Activated T-helper 1 cell treated with Interleukin-2 at 50 U/mL for 16 hours (primary cell): ENCODE measurements around the gene SEPTIN2.
"Not testable (repeated sequence)": the region's sequence is repeated elsewhere in the genome, so short reads cannot be mapped to it uniquely, and the experiment has no call there.

Experiments
- DNase-seq: peaks from one replicate; pipeline ENCODE4 v3.0.0-alpha.2; 2020; ENCODE audit warnings: low read depth

Gene SEPTIN2

GRCh38 chr2:241351640-241352031, 35.9 kb downstream of the SEPTIN2 start:
- no peak for DNase-seq

DNA sequence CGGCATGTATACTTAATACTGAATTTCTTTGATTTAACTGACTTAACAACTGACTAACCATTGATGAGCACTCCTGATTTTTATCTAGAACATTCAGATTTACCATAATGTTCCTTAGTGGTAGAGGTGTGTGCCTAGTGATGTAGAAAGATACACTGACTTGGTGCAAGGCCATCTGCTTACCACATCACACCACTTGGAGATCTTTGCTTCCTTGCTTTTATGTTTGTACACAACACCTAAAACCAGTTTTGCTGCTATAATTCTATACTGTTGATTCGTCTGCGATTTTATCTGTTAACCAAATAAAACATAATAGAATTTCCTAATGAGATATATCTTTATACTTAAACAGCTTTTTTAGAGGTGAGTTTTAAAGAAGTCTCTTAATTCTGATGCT, 36.5 kb downstream of the SEPTIN2 start:
- no peak for DNase-seq

GRCh38 chr2:241354668-241355658, 39.2 kb downstream of the SEPTIN2 start:
- DNase-seq = peak; percentile 60

- peak; percentile 94 for DNase-seq
These were observed 40.5 kb downstream of the SEPTIN2 start, which contains the start of gene FARP2 for GRCh38 chr2:241355983-241356870. Gene FARP2, plus strand, starts transcription at chr2:241356285. Its CDS starts 16,823 bp downstream, at chr2:241373108.

GRCh38 chr2:241356871-241357260, 41.1 kb downstream of the SEPTIN2 start:
- no peak for DNase-seq

DNA sequence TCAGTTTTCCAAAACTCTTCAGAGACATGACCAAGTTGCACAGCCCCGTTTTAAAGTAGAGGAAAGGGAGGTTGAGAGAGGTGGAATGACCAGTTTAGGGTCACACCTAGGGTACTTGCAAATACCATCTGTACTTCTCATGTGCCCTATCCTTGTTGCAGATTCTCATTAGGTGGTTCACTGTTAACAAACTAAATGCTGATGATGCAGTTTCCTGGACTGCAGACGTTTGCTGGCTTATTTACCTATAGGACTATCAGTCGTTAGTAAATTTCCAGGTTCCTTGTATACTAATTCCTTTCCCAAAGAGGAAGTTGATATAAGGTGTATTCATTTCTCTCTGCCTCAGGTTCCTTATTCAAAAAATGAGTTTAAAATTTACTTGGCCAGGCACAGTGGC, 41.8 kb downstream of the SEPTIN2 start:
- no peak for DNase-seq

DNA sequence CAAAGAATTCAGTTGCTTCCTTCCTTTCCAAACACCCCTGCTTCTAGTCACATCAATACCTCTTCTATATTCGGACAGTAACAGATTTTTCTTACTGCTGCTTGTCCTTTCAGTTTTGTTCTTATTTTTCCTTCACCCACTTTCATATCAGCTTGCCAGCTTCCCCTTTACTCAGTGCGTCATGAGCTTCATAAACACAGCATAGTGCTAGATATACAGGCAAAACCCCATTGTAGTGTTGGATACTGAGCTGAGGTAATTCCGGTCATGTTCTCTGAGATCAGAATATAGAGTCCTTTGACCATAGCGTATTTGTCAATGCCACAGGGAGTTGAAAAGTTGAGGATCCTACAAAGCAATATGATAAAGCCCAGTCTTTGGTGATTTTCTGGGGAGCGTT, 42.7 kb downstream of the SEPTIN2 start:
- no peak for DNase-seq

DNA sequence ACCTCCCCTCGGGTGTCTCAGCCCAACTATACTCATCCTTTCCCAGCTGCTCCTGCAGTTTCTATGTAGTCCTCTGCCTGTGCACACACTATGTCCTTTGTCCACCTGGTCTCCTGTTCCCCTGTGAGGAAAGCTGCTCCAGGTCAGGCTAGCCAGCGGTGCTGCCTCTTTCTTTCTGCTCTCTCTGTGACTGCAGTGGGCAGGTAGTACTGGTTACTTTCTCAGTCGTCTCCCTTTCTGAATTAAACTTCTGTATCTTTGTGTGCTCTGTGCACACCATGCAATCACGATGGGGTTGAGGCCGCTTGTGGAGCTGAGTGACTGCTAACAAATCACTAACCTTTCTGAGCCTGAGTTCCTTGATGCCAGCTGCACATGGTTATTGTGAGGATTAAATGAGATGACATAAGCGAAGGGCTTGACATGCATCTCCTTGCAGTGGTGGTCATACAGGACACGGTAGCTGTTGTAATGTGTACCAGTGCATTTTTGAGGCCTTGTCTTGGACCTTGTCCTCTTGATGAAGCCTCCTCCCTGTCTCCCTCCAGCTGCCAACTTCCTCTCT, 43.8 kb downstream of the SEPTIN2 start:
- no peak for DNase-seq

GRCh38 chr2:241363426-241363825, 47.7 kb downstream of the SEPTIN2 start:
- DNase-seq = no peak

GRCh38 chr2:241364781-241365180, 49.1 kb downstream of the SEPTIN2 start:
- DNase-seq = no peak

DNA sequence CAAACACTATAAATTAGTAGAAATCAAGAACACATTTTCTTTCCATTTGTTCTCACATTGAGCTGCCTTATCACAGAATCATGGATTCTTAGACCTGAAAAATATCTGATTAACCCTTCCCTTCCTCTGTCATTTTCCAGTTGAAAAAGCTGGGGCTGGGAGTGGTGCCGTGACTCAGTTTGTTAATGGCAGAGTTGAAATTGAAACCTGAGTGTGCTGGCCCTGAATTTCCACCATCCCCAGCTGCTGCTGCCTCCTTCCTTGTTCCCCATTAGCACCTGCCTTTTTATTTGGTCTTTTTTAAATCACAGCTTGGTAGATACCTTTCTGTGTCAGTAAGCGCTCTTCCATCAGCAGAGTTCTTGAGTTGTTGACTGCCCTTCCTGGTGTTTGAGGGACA, 51.0 kb downstream of the SEPTIN2 start:
- no peak for DNase-seq

- no peak for DNase-seq
These were observed 52.9 kb downstream of the SEPTIN2 start for GRCh38 chr2:241368643-241369042.

GRCh38 chr2:241372361-241372992, 56.8 kb downstream of the SEPTIN2 start:
- DNase-seq = no peak

DNA sequence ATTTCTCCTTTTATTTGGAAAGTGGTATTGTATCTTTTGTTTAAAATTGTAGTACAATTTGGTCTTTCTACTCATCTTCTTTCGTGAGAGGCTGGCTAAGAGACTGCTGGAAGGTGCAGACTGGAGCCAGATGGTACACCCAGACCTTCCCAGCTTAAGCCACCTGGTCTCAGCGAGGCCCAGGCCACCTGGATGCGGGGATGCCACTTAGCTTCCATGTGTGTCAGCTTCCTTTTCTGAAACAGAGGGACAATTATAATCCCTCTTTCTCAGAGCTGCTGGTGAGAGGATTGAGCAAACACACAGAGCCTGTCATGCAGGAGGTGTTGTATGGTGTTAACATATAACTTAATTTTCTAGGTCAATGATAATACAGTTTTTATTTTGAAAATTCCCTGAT, 57.7 kb downstream of the SEPTIN2 start:
- DNase-seq = no peak

- not testable (repeated sequence) for DNase-seq
These were observed 58.2 kb downstream of the SEPTIN2 start for GRCh38 chr2:241373906-241374305.

DNA sequence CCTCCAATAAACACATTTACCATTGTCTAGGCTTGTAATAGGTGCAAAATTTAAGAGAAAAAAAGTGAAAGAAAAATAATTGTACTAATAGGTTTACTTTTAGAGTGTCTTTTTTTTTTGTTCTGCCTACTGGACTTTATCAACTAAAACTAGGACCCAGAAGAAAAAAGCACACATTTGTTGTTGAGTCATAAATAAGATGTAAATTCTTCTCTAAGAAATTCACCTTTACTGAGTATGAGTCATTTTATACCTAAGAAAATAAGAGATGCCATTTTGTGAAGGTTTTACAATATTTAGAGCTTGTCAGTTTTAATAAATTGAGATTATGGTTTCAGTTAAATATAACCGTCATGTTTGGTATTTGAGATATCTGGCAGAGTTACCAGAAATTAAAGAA, 59.6 kb downstream of the SEPTIN2 start:
- no peak for DNase-seq

DNA sequence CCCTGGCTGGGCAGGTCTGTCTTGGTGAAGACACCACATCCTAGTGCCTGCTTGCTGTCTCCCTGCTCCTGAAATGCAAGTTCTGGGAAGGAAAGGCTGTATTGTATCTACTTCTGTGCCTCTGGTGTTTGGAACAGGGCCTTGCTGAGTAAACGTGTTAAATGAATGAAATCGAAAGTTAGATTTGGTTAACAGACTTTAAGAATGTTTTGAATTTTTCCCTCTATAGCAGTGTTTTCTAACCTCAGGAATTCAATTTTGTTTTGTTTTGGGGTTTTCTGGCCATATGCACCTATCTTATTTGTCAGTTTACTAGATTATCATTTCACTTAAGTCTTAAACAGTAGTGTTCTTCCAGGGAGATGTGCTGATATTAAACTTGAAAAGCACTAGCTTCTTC, 61.1 kb downstream of the SEPTIN2 start:
- DNase-seq = no peak

- DNase-seq = no peak
These were observed 63.1 kb downstream of the SEPTIN2 start for GRCh38 chr2:241378816-241379215.

- DNase-seq = no peak
These were observed 64.1 kb downstream of the SEPTIN2 start for GRCh38 chr2:241379481-241380480.

DNA sequence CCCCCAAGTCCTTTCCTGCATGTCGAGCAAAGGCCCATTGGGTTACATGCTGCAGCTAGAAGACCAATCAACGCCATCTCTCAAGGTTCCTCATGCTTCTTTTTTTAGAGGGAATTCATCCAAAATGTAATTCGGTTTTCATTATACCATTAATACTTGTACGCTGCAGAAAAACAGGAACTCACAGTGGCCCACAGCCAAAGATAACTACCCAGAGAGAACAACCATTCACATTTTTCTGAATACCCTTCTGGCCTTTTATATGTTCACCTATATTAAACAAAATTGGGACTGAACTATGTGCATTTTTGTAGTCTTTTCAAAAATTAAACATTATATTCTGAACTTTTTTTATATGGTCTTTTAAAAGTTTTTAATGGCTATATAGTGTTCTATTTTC, 66.1 kb downstream of the SEPTIN2 start:
- DNase-seq = no peak

DNA sequence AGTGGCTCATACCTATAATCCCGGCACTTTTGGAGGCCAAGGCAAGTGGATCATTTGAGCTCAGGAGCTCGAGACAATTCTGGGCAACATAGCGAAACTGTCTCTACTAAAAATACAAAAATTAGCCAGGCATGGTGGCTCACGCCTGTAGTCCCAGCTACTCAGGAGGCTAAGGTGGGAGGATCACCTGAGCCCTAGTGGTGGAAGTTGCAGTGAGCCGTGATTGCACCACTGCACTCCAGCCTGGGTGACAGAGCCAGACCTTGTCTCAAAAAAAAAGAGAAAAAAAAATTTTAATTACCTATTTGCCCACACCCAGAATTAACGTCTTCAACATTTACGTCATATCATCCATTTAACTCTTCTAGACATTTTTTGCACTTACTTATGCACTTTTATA, 69.7 kb downstream of the SEPTIN2 start:
- not testable (repeated sequence) for DNase-seq
